Suppressor macrophage treated with lipopolysaccharide for 1 hour (primary cell): ENCODE results near the gene NT5C3B.
"Not testable (repeated sequence)": the region's sequence is repeated elsewhere in the genome, so short reads cannot be mapped to it uniquely, and the experiment has no call there.

Experiments used
- DNase-seq, 3 donors: peaks; one replicate each; pipeline ENCODE4 v3.0.0-alpha.2; 2020 to 2022

The NT5C3B gene

DNA sequence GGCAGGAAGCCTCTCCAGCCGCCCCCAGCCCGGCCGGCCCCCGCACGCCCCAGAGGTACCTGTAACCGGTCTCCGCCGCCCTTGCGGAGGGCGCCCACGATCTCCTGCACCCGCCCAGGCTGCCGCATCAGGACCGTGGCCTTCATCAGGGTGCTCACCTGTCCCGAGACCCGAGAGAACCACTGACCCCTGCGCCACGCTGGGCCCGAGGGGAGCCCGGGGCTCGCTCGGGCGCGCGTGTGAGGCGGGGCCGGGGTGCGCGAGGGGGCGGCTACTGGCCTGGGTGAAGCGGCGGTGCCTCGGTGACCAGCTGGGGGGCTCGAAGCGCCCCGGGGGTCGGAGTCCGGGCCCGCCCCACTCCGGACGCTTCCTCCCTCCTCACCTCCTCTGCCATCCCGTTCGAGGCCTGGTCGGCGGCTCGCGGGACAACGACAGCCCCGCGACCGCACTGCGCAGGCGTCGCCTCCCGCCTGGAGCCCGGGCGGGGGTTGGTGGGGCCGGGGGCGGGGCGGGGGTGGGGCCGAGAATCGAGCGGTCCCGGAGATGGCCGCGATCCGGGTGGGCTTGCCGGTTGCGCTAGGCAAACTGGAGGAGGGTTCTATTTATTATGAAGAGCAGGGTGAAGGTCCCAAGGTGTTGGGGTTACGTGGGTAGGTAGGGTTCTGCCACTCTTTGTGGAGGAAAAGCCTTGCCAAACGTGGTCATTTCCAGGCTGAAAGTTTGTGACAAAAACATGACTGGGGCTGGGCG is at the start of gene NT5C3B:
TSS of gene NT5C3B (minus strand) at position 433 of the 750 bp plus-strand sequence. CDS start at position 394, 39 bp downstream.
- peak; percentile 27 to 80 (median 59) for DNase-seq

DNA sequence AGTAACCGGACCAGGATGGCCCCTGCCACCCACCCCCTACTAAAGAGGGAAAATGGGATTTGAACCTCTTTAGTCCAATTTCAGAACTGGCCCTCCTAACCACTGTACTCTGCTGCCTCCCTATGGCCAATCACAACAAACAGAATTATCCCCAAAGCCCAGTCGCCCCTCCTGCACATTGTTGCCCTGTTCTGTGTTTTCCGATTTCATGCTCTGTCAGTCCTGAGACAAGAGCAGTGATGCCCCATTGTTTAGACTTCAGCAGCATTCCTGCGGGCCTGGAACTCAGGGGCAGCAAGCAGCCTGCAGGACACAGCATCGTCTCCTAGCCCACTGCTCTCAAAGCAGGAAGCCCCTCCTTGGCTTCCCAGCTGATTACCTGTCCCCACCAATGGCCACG is 49.7 kb upstream of the NT5C3B start:
- peak in 1 of 3 donors; percentile 10 for DNase-seq

DNA sequence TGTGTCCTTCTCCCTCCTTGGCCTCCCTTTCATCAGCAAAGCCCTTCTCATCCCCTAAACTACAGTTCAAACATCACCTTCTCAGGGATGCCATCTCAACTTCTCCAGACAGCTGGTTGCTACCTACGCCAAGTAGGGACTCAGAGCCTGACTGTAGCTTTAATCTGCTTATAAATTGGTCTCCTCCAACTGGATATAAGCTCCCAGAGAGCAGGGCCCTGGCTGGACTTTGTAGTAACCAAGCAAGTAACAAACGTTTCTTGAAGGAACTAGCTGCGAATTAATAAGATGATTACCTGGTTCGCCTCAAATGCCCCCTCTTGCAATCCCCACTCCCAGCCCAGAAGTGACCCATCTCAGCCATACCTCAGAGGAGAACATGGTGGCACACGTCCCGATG is 46.7 kb upstream of the NT5C3B start:
- no peak for DNase-seq

DNA sequence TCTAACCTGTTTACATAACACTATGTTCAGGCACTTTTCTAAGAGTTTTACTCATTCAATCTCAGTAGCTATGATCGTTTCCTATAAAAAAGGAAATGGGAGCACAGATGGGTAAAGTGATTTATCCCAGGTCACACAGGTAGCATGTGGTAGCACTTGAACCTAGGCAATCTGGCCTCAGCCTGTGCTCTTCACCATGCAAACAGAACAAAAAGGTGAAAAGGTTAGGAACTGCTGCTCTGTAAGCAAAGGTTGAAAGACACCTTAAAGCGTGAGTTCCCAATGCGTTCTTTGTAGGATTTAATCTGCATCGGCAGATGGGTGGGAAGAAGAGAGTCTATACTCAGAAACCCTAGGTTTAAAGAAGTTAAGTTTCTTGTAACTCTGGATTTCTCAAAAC is 44.1 kb upstream of the NT5C3B start:
- DNase-seq: no peak

DNA sequence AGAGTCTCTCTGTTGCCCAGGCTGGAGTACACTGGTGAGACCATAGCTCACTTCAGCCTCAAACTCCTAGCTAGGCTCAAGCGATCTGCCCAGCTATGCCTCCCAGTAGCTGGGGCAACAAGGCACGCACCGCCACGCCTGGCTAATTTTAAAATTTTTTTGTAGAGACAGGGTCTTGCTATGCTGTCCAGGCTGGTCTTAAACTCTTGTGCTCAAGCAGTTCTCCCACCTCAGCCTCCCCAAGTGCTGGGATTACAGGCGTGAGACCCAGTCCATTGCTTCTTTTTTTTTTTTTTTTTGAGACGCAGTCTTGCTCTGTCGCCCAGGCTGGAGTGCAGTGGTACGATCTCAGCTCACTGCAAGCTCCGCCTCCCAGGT is 38.2 kb upstream of the NT5C3B start:
- DNase-seq: not testable (repeated sequence)

DNA sequence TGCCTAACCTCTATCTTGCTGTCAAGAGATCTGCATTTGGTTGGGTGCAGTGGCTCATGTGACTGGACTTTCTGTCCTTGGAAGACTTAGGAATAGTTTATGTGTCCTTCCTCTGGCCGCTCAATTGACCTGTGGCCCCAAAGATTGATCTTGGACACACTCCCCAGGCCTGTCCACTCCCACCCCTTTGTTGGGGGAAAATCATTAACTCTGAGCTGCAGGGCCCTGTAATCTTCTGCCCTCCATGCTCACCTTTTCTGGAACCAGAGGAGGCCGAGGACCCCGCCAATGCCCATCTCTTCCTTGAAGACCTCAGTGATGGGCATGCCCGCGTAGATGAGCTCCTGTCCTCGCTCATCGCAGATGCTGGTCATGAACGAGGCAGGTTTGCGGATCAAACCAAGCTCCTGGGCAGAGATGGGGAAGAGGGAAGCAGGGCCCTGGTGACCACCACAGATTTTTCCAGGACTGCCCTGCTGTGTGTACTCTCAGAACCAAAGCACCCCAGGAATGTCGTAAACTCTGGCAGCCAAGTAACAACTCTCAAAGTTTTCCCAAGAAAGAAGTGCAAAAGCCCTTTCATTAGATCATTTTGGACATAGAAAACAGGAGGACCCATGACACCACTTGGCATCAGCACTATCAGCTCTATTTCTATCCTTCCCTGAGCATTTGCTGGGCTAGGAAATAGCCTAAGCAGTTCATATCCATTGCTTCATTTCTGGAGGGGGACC is 37.7 kb upstream of the NT5C3B start:
- no peak for DNase-seq

DNA sequence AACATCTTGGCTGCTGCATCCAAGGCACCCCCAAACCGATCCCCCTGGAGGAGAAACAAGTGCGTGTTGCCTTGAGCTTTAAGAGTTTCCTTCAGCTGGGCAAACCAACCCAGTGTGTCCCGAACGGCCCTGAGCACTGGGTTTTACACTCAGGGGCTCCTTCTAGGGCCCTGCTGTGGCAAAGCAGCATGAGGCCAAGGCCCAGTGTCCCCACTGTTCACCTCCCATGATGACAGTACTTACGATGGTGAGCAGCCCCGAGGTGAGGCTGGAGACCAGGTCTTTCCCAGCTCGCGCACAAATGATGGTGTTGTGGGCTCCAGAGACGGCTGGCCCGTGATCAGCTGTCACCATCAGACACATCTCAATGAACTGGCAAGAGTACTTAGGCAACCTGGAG is 35.8 kb upstream of the NT5C3B start:
- DNase-seq: no peak

DNA sequence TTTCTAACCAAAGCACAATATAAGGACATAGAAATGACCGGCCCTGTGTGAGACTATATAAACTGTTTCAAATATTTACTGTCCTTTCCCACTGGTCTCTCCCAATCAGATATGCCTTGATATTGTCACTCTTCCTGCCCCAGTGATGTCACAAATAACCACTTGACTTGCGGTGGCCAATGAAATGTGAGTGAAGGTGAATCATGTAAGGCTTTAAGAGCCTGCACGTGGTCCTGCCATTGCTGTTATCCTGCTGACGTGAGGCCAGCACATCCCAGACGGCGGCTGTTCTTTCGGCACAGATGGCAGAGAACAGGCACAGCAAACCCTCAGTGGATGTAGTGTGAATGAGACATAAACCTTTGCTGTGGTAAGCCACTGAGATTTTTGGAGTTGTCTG is 34.6 kb upstream of the NT5C3B start:
- DNase-seq: no peak

DNA sequence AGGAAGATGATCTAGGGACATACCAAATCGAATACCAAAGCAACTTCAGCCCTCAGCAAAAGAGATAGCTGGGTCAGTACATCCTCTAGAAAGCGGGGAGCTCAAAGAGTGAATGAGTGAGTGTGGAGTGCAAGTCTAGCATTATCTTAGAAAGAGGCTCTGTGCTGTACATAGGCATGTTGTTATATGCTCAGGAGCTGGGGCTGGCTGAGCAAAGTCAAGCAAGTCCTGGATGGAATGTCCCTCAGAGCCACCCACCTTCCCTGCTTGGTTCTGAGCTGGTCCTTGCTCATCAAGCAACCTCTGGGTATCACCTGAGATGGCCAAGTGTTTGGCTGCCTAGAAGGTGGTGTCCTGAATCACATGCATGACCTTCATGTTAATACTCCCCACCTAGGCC is 34.1 kb upstream of the NT5C3B start:
- DNase-seq: no peak

DNA sequence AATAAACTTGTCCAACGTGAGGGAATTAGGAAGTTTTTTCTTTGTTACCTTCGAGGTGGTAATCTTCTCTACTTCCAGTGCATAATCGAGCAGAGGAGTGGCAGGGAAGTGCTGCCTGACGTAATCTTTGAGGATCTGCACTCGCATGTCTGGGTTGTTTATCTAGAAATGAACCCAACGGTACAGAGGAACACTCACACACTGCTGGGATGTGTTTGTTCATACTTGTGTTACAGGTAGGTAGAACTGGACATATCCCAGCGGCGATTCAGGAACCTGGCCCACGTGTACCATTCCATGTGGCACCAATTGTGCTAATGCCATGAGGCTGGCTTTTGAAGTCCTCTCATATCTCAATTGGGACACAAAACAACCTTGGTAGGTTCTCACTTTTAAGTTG is 33.4 kb upstream of the NT5C3B start:
- no peak for DNase-seq

DNA sequence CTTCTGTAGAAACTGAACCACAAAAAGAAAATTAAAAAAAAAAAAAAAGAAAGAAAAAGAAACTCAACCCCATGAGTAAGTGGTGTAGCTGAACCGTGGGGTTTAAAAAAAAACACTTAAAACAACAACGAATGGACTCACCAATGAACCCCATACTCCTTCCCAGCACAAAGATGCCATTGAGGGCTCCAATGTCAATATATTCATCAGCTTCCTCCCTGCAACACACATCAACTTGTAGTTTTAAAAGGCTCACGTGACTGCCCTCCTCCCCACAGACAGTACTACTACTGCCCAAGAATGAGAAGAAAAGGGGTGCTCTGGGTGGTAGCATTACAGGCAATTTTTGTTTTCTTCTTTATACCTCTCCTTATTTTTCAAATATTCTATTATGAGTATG is 32.5 kb upstream of the NT5C3B start:
- no peak for DNase-seq

DNA sequence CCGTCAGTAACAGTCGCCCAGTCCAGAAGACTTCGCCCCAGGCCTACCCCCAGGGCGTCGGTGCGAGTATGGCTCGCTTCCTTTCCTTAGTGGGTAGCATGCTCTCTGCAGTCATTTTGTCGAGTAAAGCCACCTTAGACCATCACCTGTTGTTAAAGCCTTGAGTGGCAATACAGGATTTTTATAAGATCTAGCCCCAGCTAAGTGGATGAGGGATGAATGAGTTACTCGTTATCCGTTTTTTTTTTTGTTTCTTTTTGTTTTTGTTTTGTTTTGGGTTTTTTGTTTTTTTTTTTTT is 29.5 kb upstream of the NT5C3B start:
- DNase-seq: no peak

DNA sequence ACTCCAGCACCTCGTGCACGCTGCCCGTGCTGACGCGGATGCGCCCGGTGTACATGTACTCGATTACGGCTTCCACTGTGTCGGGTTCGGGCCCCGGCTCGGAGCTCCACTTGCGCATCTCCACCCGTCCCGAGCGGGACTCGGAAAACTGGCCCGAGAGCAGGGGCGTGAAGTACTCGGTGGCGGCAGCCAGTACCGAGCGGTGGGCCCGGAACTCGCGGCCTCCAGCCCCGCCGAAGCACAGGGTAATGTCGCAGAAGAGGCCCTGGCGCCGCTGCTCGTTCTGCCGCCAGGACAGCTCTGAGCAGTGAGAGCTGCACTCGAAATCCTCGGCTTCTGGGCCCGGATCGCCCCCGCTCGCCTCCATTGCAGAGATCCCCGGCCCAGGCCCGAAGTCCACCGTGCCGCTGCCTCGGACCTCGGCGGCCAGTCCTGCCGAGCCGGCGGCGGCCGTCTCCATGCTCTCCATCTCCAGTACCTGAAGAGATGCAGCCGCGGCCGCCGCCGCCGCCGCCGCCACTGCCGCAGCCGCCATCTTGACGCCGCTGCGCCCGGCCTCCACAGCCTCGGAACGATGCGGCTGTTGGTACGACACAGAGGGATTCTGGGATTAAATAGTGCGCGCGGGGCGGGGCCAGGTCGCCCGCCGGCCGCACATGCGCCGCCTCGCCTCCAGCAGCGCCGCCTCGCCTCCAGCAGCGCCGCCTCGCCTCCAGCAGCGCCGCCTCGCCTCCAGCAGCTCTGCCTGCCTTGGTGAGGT is 29.0 kb upstream of the NT5C3B start, which contains the start of gene KLHL11:
TSS of gene KLHL11 (minus strand) at position 588 of the 760 bp plus-strand sequence. CDS start at position 535, 53 bp downstream.
- DNase-seq: peak; percentile 91 to 96 (median 96)

DNA sequence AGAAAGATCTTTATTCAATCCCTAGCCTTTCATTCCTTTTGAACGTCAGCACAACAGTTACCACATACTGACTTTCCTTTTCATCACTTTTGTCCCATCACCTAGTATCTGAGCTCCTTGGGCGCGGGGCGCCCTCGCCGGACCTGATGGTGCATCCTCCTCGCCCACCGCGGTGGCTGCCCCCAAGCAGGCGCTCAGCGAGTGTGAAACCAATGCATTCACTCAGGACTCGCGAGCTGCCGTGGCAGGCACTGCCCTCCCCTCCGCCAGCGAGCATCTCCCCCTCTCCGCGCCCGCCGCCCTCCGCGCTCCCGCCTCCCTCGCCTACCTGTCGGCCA is 28.4 kb upstream of the NT5C3B start:
- DNase-seq: peak in 2 of 3 donors; percentile 17 to 19

DNA sequence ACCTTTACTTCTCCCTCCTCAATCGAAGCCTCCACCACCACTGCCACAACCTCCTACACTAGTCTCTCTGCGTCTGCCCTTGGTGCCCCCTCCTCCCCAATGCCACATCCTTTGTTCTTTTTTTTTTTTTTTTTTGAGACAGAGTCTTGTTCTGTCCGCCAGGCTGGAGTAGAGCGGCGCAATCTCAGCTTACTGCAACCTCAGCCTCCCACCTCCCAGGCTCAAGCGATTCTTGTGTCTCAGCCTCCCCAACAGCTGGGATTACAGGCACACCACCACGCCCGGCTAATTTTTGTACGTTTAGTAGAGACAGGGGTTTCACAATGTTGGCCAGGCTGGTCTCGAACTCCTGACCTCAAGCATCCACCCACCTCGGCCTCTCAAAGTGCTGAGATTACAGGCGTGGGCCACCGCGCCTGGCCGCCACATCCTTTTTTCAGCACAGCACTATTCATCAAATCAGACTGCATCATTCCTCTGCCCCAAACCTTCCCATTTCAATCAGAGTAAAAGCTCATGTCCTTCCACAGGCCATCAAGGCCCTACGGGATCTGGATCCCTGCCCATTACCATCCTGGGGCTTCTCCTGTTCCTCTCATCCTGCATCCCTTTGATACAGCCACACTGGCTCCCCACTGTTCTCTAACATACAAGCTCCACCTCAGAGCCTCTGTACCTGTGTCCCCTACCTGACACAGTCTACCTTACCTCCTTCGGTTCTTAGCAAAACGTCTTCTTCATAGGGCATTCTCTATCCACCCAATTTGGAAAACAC is 27.2 kb upstream of the NT5C3B start:
- DNase-seq: peak in 1 of 3 donors; percentile 9

DNA sequence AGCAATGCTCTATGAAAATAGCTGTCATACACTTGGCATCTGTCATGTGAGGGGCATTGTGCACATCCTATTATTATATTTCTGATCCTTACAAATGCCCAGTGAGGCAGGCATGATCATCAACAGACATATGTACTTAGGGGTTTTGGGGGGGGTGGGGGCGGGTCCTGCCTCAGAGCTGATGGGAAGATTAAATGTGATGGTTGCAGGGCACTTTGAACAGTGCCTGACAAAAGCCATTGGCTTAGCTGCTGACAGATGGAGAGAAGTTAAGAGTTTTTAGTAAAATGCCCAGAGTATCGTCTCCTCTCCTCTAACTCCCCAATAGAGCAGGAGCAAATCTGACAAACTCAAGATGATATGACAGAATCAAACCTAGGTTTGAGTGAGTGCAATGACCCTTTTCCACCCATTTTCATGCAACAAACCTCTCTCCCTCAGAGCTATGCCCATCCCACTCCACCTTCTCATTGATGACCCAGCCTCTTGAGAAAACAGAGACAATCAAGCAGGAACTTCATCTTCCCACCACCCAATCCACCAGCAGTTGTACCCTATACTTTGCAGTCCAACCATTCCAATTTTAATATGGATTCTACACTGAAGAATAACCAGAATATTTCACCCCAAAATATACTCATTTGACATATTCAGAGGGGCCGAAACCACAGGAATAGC is 24.4 kb upstream of the NT5C3B start:
- no peak for DNase-seq

DNA sequence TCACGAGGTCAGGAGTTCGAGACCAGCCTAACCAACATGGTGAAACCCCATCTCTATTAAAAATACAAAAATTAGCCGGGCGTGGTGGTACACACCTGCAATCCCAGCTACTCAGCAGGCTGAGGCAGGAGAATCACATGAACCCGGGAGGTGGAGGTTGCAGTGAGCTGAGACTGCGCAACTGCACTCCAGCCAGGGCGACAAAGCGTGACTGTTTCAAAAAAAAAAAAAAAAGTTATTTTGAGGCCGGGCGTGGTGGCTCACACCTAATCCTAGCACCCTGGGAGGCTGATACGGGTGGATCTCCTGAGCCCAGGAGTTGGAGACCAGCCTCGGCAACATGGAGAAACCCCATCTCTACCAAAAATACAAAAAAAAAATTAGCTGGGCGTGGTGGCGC is 15.3 kb upstream of the NT5C3B start:
- DNase-seq: not testable (repeated sequence)

DNA sequence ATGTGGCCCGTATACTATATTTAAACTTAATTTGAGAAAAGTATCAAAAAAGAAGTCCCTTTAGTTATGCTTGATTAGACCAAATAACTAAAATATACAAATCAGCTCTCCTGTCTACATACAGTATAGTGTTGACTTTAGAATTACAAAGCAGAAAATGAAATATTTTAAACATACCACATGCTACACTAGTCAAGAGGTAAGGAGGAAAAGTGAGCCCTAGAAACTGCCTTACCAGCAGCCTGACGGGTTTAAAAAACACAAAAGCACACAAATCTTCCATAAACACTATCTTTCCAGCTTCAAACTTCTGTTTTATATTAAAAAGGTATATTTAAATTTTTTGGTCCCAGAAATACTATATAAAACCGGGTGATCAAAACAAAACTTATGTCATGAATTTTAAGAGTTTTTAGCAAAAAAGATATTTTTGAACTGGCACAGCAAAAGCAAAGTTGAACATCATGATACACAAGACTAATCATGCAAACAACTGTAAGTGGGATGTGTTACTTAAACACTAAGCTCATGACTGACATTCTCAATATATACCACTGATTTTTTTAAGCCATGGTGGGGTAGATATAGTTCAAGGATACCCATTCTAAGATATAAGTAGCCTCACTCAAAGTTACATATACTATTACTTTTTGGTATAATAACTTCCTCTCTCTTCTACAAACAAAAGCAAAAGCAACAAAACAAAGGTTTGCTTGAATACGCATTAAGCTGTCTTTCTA is 13.4 kb upstream of the NT5C3B start:
- DNase-seq: no peak

DNA sequence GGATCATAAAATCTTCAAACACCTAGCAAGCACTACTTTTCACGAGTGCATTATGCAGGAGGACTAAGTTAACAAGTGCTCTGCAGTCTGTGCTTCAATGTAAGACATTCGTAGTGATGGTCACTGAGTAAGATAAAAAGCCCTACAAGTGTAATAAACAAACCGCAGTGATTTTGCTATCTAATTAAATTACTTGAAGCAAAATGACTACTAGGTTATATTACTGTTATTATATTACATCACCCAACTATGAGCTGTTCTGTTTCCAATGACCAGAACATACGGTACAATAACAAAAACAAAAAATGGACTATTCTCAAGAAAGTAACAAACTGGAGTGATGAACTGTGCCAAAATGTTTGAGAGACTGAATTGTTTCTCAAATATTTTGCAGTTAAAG is 12.8 kb upstream of the NT5C3B start:
- no peak for DNase-seq

DNA sequence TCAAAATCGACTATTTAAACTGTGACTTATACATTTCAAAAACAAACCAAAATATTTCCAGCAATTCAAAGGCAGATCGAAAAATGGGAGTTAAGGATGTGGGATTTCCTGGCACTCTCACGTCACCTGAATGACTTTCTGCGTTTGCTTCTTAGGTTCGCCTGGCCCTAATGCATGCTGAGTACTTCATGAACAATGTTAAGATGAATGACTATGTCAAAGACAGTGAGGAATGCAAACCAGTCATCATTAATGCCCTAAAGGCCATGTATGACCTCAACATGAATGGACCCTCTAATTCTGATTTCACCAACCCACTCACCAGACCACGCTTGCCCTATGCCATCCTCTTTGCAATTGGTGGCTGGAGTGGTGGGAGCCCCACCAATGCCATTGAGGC is 8.9 kb upstream of the NT5C3B start:
- DNase-seq: no peak

DNA sequence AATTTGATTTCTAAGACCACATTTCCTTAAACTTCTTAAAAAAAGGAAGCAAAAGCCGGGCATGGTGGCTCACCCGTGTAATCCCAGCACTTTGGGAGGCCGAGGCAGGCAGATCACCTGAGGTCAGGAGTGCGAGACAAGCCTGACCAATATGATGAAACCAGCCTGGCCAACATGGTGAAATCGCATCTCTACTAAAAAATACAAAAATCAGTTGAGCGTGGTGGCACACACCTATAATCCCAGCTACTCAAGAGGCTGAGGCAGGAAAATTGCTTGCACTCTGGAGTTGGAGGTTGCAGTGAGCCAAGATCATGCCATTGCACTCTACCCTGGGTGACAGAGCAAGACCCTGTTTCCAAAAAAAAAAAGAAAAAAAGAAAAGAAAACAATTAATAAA is 4.7 kb upstream of the NT5C3B start:
- DNase-seq: not testable (repeated sequence)

DNA sequence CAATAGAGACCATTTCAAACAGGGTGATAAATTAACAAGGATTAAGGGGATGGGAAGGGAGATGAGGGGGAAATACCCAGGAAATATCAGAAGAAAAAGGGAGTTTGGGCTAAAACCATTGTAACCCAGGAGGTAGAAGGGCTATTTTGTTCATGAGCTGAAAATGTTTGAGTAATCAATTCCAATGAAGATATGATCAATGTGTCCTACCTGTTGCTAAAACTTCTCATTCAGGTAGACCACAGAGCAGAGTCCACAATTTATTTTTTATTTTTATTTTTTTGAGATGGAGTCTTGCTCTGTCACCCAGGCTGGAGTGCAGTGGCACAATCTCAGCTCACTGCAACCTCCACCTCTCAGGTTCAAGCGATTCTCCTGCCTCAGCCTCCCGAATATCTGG is 3.4 kb upstream of the NT5C3B start:
- DNase-seq: not testable (repeated sequence)
